HG02763 (cell line): ENCODE data around the gene GINS1.

Experiments
- ATAC-seq: cut with Tn5 transposase; IDR thresholded peaks from one replicate; pipeline ENCODE4 v1.9.1; 2021; ENCODE audit warnings: mild to moderate bottlenecking, moderate library complexity; ENCODE audit not compliant: unreplicated experiment

Gene GINS1

GRCh38 chr20:25407311-25408169 lies at the start of gene GINS1:
Gene GINS1 (plus strand): TSS chr20:25407673. CDS start chr20:25407821, 148 bp downstream.
- peak; percentile 91 for ATAC-seq

DNA sequence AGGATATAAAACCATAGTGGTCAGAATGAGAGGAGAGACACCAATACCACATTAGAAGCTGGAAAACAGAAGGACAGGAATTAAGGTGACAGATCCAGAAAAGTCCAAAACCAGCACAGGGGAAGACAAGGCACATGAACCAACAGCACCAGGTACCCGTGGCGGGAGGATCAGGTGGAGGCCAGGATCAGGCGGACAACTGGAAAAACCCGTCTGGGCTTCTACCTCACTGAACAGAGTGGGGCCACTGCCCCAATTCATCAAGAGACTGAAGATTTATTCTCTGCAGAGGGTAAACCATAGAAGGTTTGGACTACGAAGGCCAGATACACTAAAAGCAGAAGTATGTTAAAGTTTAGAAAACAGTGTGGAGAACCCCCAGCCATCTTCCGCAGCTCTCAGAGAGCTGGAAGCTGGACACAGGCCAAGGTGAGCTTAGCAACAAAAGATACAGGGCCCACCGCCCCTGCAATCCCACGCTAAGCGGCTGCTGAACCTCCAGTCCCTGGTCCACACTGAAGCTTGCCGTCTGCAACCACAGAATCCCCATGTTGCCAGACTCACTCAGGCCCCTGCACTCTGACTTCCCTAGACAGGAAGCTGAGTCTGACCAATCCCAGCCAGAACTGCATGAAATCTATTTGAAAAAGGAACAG lies 46.7 kb upstream of the GINS1 start:
- ATAC-seq, result no peak

DNA sequence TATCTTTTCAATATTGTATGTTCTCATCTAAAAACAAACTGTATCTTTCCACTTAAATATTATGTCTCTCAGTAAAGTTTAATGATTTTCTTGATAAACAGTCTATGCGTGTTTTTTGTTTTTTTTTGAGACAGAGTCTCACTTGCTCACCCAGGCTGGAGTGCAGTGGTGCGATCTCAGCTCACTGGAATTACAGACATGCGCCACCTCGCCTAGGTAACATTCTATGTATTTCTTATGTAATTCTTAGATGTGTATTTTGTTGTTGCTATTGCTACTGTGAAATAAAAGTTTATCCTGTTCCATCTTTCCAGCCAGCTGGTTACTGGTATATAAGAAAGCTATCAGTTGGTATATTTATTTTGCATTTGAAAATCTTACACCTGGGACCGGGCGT lies 46.2 kb upstream of the GINS1 start:
- ATAC-seq, result no peak

GRCh38 chr20:25364180-25364788 lies 43.2 kb upstream of the GINS1 start:
- no peak for ATAC-seq

GRCh38 chr20:25364879-25365699 lies 42.4 kb upstream of the GINS1 start:
- no peak for ATAC-seq

GRCh38 chr20:25368526-25368925 lies 38.9 kb upstream of the GINS1 start:
- ATAC-seq, result no peak

GRCh38 chr20:25368976-25369375 lies 38.5 kb upstream of the GINS1 start:
- no peak for ATAC-seq

- ATAC-seq, result no peak
Measured at GRCh38 chr20:25369529-25369928, 37.9 kb upstream of the GINS1 start.

GRCh38 chr20:25369971-25370370 lies 37.5 kb upstream of the GINS1 start:
- ATAC-seq, result no peak

- ATAC-seq, result no peak
Measured at GRCh38 chr20:25372584-25373336, 34.7 kb upstream of the GINS1 start.

GRCh38 chr20:25374842-25375241 lies 32.6 kb upstream of the GINS1 start:
- ATAC-seq, result no peak

DNA sequence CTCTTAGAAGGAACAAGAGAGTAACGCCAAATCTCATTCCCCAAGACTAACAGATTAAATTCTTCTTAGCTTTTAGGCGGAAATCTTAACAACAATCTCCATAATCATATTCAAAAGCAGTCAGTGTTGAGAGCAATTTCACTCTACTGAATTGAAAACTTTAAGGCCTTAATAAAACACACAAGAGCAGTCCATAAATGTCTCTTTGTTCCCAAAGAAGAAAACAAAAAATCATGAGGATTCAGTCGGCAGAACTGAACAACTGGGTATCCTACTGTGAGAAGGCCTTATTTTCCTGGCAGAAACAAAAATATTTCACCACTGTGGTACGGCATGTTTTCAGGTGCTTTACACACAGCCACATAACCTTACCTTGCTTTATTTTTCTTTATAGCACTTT lies 31.2 kb upstream of the GINS1 start:
- no peak for ATAC-seq

DNA sequence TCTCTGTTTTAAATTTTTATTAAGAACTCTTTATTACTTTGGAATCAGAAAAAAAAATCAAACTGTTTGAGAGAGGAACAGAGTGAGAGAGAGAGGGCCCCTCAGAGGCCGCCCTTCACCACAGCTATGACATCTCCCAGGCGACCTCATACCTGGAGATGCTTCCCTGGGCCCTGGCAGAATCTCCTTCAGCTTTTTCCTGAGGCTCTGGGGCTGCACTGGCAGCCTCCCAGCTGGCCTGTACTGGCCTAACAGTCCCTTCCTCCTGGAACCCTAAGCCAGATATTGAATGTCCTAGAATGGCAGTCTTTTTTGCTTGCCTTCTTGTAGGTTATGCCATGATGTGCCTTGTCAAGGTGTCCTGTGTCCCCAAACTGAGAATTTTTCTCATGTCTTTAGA lies 30.6 kb upstream of the GINS1 start:
- ATAC-seq, result no peak

- ATAC-seq, result no peak
Measured at GRCh38 chr20:25378189-25378883, 29.1 kb upstream of the GINS1 start.

GRCh38 chr20:25378884-25379733 lies 28.4 kb upstream of the GINS1 start:
- no peak for ATAC-seq

DNA sequence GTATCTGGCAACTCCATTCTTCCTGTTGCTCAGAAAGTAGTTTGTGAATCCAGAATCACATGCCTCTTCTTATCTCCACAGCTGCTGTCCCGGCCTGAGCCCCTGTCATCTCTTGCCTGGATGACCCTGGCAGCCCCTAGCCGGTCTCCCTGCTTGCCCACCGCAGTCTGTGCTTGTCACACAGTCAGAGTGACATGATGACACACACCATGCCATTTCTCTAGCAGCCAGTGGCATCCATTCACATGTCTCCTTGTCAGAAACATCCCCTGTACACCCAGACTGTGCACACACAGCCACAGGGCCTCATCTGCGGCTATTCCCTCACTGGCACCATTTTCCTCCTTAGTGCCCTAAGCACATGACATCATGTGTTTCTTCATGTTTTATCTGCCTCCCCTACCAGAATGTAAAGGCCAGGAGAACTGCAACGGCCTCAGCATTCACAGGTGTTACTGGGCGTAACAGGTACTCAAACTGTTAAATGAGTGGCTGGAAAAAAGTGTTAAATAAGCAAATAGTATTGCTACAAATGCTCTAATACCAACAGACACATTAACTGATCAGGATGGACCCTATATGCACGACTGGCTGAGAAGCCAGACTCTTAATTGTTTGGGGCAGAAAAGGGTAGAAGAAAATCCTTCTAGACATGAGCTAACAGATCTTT lies 26.4 kb upstream of the GINS1 start:
- ATAC-seq, result no peak

- ATAC-seq, result no peak
Measured at GRCh38 chr20:25382704-25383370, 24.6 kb upstream of the GINS1 start.

DNA sequence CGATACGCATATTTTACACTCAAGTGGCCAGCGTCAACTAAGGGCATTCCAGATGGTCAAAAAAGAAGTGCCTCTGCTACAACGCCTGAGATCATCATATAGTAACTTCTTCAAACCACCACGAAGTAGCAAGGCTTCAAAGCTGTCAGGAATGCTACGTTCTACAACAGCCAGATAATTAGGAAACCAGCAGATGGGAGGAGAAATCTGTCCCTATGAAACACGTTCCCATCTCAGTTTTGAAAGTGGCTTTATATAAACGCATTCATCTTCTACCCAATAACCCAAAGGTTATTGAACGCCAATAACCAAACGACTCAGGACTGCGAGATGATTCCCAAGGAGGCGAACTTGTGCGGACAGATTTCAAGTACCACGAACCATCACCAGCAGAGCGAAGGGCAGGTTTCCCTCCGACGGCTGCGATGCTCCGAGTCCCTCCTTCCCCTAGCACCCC lies 18.0 kb upstream of the GINS1 start:
- no peak for ATAC-seq
